WI38 (cell line): ENCODE results near the gene URB2.
"Not testable (repeated sequence)": the region's sequence is repeated elsewhere in the genome, so short reads cannot be mapped to it uniquely, and the experiment has no call there.

Experiments used
- H3K4me3 ChIP-seq: 2 replicates; pipeline ENCODE4 v1.5.1; 2011; ENCODE audit warnings: low read depth, mild to moderate bottlenecking, control low read depth, low read length
- TF ChIP-seq, protein P1 (sequence below): IDR thresholded peaks from 2 replicates; pipeline ENCODE4 v1.5.1; 2012; ENCODE audit warnings: low read depth, mild to moderate bottlenecking, control low read depth, low read length

URB2 gene

DNA sequence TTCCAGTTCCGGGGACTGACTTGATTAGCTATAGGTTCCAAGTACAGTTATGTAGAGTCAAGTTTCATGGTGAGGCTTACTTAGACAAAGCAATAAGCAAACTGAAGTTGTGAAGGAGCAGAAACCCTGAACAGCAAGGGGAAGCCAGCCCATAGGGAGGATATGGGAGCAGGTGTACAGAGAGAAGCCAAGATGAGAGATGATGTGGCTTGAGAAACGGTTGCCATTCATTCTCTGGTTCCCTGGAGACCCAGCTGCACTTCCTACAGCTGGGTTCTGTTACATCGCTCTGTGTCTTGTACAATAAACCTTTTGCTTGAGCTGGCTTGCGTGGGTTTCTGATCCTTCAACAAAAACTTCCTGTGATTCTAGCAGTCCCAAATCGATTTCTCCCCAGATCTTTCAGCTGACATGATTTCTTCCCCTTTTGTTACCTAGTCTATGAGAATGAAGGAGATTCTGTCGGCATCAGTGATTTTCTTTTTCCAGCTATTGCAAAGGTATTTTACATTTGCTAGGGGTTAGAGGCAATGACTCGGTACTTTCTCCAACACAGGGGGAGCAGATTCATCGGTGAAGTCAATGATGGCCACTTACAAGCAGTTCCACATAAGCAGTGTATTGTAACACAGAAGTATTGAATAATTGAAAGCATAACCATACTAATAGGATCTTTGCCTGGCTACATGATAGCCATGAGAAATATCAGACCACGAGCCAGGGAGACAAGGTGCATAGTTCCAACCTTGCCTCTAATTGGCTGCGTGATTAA, 67.3 kb downstream of the URB2 start:
- no peak overlapping the region for H3K4me3 ChIP-seq
- TF ChIP-seq, protein P1, sequence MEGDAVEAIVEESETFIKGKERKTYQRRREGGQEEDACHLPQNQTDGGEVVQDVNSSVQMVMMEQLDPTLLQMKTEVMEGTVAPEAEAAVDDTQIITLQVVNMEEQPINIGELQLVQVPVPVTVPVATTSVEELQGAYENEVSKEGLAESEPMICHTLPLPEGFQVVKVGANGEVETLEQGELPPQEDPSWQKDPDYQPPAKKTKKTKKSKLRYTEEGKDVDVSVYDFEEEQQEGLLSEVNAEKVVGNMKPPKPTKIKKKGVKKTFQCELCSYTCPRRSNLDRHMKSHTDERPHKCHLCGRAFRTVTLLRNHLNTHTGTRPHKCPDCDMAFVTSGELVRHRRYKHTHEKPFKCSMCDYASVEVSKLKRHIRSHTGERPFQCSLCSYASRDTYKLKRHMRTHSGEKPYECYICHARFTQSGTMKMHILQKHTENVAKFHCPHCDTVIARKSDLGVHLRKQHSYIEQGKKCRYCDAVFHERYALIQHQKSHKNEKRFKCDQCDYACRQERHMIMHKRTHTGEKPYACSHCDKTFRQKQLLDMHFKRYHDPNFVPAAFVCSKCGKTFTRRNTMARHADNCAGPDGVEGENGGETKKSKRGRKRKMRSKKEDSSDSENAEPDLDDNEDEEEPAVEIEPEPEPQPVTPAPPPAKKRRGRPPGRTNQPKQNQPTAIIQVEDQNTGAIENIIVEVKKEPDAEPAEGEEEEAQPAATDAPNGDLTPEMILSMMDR: no peak

DNA sequence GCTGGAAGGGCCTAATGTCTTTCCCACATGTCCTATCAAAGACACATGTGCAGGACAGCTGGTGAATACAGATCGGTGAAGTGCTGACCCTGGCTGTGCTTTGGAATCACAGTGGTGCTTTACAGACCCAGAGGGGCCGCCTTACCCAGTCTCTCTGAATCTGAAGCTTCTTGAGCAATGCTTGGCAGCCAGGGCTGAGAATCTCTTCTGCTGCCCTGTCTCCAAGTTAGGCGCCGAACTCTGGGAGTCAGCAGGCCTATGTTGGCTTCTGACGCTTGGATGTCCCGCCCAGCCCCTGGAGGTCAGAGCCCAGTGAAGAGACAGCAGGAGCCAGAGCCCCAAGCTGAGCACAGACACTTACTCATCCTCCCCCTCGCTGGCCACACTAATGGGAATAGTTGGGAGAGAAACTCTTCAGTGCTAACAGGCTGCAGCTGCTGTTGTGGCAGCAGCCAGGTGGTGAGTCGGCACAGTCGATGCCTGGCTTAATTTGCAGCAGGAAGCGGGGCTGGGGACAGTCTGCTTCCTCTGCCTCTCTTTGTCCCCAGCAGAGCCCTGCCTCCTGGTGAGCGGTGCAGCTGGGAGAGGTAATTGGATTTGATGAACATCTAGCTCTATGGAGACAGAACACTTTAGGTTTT, 68.1 kb downstream of the URB2 start:
- TF ChIP-seq, protein P1: no peak
- no peak overlapping the region for H3K4me3 ChIP-seq

DNA sequence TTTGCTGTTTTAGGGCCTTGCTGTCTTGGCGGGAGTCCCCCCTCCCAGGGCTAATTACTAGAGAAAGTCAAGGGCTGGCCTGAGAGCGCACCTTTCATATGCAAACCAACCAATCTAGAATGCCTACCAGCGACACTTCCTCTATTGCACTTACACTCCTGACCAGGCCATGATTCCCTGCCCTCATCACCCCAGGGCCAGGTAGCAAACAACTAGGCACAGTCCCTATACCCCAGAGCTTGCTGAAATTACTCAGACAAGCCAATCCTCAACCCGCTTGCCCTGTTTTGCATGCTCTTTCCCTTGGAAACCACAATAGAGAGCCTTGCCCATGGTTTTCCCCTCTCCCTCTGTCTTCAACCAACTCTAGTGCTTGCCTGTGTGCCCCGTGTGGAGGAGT, 70.3 kb downstream of the URB2 start:
- TF ChIP-seq, protein P1: no peak
- H3K4me3 ChIP-seq: no peak overlapping the region

DNA sequence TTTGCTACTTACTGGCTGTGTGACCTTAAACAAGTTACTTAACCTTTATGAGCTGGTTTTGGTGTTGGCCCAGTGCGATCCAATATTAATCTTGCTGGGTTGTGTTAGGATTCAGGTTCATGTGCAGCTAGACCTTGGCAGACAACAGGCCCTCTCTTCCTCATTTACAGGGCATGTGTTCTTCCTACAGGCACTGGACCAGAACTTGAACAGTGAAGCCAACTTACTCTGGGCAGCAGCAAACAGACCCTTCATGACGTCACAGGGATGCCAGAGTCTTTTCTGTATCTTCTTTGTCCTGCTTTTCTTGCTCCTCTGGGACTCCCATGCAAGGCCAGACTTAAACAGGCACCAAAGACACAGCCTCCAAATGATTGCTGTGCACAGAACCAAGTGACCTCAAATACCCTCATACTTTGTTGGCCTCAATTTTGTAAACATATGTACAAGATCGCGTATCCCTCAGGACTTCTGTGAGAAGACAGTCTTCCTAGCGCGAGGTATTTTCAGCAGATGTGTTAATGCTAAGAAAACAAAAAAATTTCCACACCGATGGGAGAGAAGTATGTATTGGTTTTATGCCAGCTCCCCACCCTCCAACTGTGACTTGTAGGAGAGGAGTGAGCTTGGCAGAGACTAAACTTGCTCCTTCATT, 73.7 kb downstream of the URB2 start:
- TF ChIP-seq, protein P1: no peak
- no peak overlapping the region for H3K4me3 ChIP-seq

DNA sequence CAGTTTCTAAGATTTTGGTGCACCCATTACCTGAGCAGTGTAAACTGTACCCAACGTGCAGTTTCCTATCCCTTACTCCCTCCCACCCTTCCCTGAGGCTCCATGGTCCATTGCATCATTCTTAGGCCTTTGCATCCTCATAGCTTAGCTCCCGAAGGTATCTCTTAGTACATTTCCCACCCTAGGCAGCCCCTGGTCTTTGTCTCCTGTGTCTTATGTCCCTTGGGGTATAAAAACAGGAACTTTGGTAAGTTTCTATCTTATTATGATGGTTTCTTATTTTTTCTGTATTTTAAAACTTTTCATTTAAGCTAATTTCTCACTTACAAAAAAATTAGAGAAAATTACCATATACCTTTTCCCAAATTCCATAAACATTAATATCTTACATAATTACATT, 78.1 kb downstream of the URB2 start:
- TF ChIP-seq, protein P1: no peak
- H3K4me3 ChIP-seq: no peak overlapping the region

DNA sequence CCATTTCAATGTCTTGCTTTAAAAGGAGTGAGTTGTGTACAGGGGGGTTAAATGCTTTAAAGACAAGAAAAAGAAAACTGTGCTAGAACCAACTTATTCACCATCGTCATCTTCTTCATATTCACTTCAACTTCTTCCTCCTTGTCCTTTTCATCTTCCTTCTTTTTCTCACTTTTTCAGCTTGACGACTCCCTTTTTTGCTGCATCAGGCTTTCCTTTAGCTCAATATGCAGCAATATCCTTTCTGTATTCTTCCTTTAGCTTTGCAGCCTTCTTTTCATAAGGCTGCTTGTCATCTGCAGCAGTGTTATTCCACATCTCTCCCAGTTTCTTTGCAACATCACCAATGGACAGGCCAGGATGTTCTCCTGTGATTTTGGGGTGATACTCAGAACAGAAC, 79.1 kb downstream of the URB2 start:
- H3K4me3 ChIP-seq: not testable (repeated sequence)

DNA sequence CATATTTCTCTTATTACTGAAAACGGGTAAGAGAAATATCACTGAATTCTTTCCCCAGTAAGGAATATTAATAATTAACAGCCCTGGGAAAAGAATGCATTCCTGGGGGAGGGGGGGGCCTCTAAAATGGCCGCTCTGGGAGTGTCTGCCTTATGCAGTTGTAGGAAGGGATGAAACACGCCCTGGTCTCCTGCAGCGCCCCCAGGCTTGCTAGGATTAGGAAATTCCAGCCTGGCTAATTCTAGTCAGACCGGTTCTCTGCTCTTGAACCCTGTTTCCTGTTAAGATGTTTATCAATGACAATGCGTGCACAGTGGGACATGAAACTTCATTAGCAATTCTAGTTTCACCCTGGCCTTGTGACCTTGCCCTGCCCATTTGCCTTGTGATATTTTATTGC, 81.1 kb downstream of the URB2 start:
- not testable (repeated sequence) for H3K4me3 ChIP-seq

DNA sequence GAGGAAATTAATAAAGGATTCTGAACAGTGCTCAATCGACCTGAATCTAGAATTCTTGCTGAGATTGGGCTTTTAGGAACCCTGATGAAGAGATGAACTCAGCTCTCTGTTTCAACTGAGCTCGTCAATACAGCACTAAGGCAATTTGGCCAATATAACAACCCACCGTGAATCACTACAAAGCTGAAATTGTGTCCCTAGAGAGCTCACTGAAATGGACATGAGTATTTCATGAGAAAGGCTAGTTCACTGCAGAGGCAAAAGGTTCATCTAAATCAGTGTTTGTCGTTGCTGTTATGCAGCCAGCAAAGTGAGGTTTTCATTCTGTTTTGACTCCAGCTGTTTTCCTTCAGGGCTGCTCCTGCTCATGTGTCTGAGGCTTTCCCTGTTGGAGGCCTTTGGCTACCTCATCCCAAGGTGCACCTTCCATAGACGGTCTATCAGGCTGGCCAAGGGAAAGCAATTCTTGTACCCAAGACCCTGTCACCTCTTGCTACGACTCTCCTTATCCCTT, 83.5 kb downstream of the URB2 start:
- TF ChIP-seq, protein P1: no peak
- no peak overlapping the region for H3K4me3 ChIP-seq
